GM21576 (cell line): ENCODE data around the gene TRERF1.
"Not testable (repeated sequence)": the region's sequence is repeated elsewhere in the genome, so short reads cannot be mapped to it uniquely, and the experiment has no call there.

Source experiments
- ATAC-seq: cut with Tn5 transposase; IDR thresholded peaks from one replicate; pipeline ENCODE4 v1.9.1; 2021; ENCODE audit warnings: mild to moderate bottlenecking, moderate library complexity; ENCODE audit not compliant: unreplicated experiment

TRERF1 gene

GRCh38 chr6:42451333-42452170 lies at the start of gene TRERF1:
TSS of gene TRERF1 (minus strand) at chr6:42451926. CDS start at chr6:42269590, 182,336 bp downstream.
- ATAC-seq, result no peak

GRCh38 chr6:42498473-42499128 lies 46.9 kb upstream of the TRERF1 start:
- no peak for ATAC-seq

- ATAC-seq, result no peak
Observed at GRCh38 chr6:42493914-42494539, 42.3 kb upstream of the TRERF1 start.

- ATAC-seq, result no peak
Observed at GRCh38 chr6:42488129-42488528, 36.4 kb upstream of the TRERF1 start.

- ATAC-seq, result no peak
Observed at GRCh38 chr6:42484261-42484660, 32.5 kb upstream of the TRERF1 start.

GRCh38 chr6:42482174-42482573 lies 30.4 kb upstream of the TRERF1 start:
- ATAC-seq, result no peak

GRCh38 chr6:42471714-42472113 lies 20.0 kb upstream of the TRERF1 start:
- no peak for ATAC-seq

GRCh38 chr6:42471142-42471541 lies 19.4 kb upstream of the TRERF1 start:
- no peak for ATAC-seq

- ATAC-seq, result no peak
Observed at GRCh38 chr6:42468273-42468672, 16.5 kb upstream of the TRERF1 start.

- no peak for ATAC-seq
Observed at GRCh38 chr6:42467651-42468050, 15.9 kb upstream of the TRERF1 start.

GRCh38 chr6:42466470-42466869 lies 14.7 kb upstream of the TRERF1 start:
- not testable (repeated sequence) for ATAC-seq

- no peak for ATAC-seq
Observed at GRCh38 chr6:42462474-42462972, 10.8 kb upstream of the TRERF1 start.

- ATAC-seq, result no peak
Observed at GRCh38 chr6:42460883-42461282, 9.2 kb upstream of the TRERF1 start.

GRCh38 chr6:42459888-42460287 lies 8.2 kb upstream of the TRERF1 start:
- ATAC-seq, result no peak

GRCh38 chr6:42454428-42454791 lies 2.7 kb upstream of the TRERF1 start:
- no peak for ATAC-seq

- no peak for ATAC-seq
Observed at GRCh38 chr6:42453654-42454427, 2.1 kb upstream of the TRERF1 start.

GRCh38 chr6:42453031-42453653 lies 1.4 kb upstream of the TRERF1 start:
- ATAC-seq, result peak; percentile 48

GRCh38 chr6:42452171-42453030 lies 675 bp upstream of the TRERF1 start:
- peak; percentile 18 for ATAC-seq

- no peak for ATAC-seq
Observed at GRCh38 chr6:42450477-42451332, 1.0 kb downstream of the TRERF1 start.
